Measurements from ENCODE around the gene XRN1. TPM values are rescaled to one million over a fixed set of nuclear protein-coding genes. Genes with fewer than 3 reads are reported as not detected.

XRN1 gene
- total RNA-seq, 2 experiments from 2014 or later: 100 to 103 TPM

GRCh38 chr3:142269767-142270166 is 178.1 kb downstream of the XRN1 start:
- Mint-ChIP-seq H3K27ac (peak overlapping the region; percentile 85), H3K27me3 (peaks cover 2% of the 10 kb centered on the region), H3K9me3 (peaks cover 12% of the 10 kb centered on the region), H3K4me1 (peaks cover 48% of the 10 kb centered on the region), H3K4me3 (no peak overlapping the region), H3K36me3 (ENCODE audit: low read depth) (peaks cover 15% of the 10 kb centered on the region)
- POLR2A ChIA-PET: interaction anchor here (1.0 to 2.5 kb wide), 4 partner anchors 10 to 732 kb away, joined by 3 to 13 read pairs (median 4); partner anchors contain the start of gene U2SURP
- CTCF ChIA-PET: interaction anchor here (0.5 to 3.6 kb wide), 7 partner anchors 10 to 144 kb away, joined by 3 to 24 read pairs (median 8); partner anchors contain the start of gene GK5
- DNase-seq: no peak

GRCh38 chr3:142268426-142268825 is 179.4 kb downstream of the XRN1 start:
- no peak for DNase-seq
- Mint-ChIP-seq H3K9me3 (peaks cover 6% of the 10 kb centered on the region), H3K27ac (no peak overlapping the region), H3K4me3 (no peak overlapping the region), H3K36me3 (ENCODE audit: low read depth) (peaks cover 13% of the 10 kb centered on the region), H3K4me1 (peaks cover 42% of the 10 kb centered on the region), H3K27me3 (peaks cover 2% of the 10 kb centered on the region)
- CTCF ChIA-PET: interaction anchor here (3.1 to 3.6 kb wide), 3 partner anchors 11 to 143 kb away, joined by 8 to 24 read pairs (median 9); partner anchors contain the start of gene GK5
- POLR2A ChIA-PET: no interaction called here

- Mint-ChIP-seq H3K4me1 (peaks cover 44% of the 10 kb centered on the region), H3K4me3 (no peak overlapping the region), H3K9me3 (peaks cover 6% of the 10 kb centered on the region), H3K27me3 (peaks cover 2% of the 10 kb centered on the region), H3K27ac (no peak overlapping the region), H3K36me3 (ENCODE audit: low read depth) (peaks cover 7% of the 10 kb centered on the region)
- CTCF ChIA-PET: no interaction called here
- no peak for DNase-seq
- POLR2A ChIA-PET: no interaction called here
Measured at GRCh38 chr3:142267269-142267668, 180.6 kb downstream of the XRN1 start.

GRCh38 chr3:142263112-142263511 is 184.7 kb downstream of the XRN1 start:
- ChIA-PET CTCF (no interaction called here), POLR2A (no interaction called here)
- Mint-ChIP-seq H3K4me1 (peaks cover 9% of the 10 kb centered on the region), H3K36me3 (ENCODE audit: low read depth) (peaks cover 6% of the 10 kb centered on the region), H3K27me3 (peaks cover 5% of the 10 kb centered on the region), H3K4me3 (no peak overlapping the region), H3K9me3 (peaks cover 2% of the 10 kb centered on the region), H3K27ac (no peak overlapping the region)
- DNase-seq: no peak

- POLR2A ChIA-PET: no interaction called here
- peaks cover 8% of the 10 kb centered on the region for H3K4me1 Mint-ChIP-seq
- no peak overlapping the region for H3K4me3 Mint-ChIP-seq
- peaks cover 5% of the 10 kb centered on the region for H3K9me3 Mint-ChIP-seq
- DNase-seq: no peak
- H3K36me3 Mint-ChIP-seq (ENCODE audit: low read depth): no peaks in the 10 kb centered on the region
- CTCF ChIA-PET: no interaction called here
- peaks cover 11% of the 10 kb centered on the region for H3K27me3 Mint-ChIP-seq
- H3K27ac Mint-ChIP-seq: no peak overlapping the region
Measured at GRCh38 chr3:142259359-142259758, 188.5 kb downstream of the XRN1 start.

GRCh38 chr3:142256712-142257333 is 191.0 kb downstream of the XRN1 start:
- ChIA-PET CTCF (no interaction called here), POLR2A (no interaction called here)
- Mint-ChIP-seq H3K27me3 (peaks cover 22% of the 10 kb centered on the region), H3K4me3 (no peak overlapping the region), H3K36me3 (ENCODE audit: low read depth) (peaks cover 10% of the 10 kb centered on the region), H3K9me3 (peaks cover 12% of the 10 kb centered on the region), H3K4me1 (peaks cover 1% of the 10 kb centered on the region), H3K27ac (no peak overlapping the region)
- DNase-seq: no peak

Other genes starting within 250 kb of the XRN1 start
- gene GK5, start 222.5 kb downstream of the XRN1 start, total RNA-seq: 10 to 100 TPM; 20.6 TPM
- 10 to 100 TPM; 24.5 to 24.7 TPM for gene ATR, start 130.7 kb upstream of the XRN1 start, total RNA-seq
- 1 to 10 TPM; 3.1 to 3.6 TPM for gene PLS1, start 148.4 kb upstream of the XRN1 start, total RNA-seq